H1 (cell line): ENCODE data around the gene GBE1. TPM values are rescaled to one million over a fixed set of nuclear protein-coding genes. Genes with fewer than 3 reads are reported as not detected.

Experiments
- CTCF ChIA-PET: fragments of 300-600 bp; sonication (Branson Sonifier 250); formaldehyde crosslinking; loops from one replicate; lab custom pipeline; 2021; ENCODE audit not compliant: partially characterized antibody; lab: Charles Lee
- POLR2A ChIA-PET: fragments of 300-600 bp; sonication (Branson Sonifier 250); formaldehyde crosslinking; loops from one replicate; lab custom pipeline; 2021; ENCODE audit warnings: inconsistent platforms; ENCODE audit not compliant: partially characterized antibody; lab: Charles Lee
- DNase-seq, 2 experiments: peaks; one replicate each; pipeline versions ENCODE4 v3.0.0 to v3.0.0-alpha.2; 2010 to 2022; ENCODE audit warnings: low spot score in 2 of 2, low read depth in 1 of 2, mixed read lengths in 1 of 2
- FAIRE-seq: peaks from 2 replicates; lab custom pipeline; 2011; peaks lifted over from hg19 to GRCh38; lab: Jason Lieb, UNC
- H2AFZ ChIP-seq: 2 replicates; pipeline ENCODE4 v1.8.1; 2012; ENCODE audit warnings: low read length, inconsistent platforms
- H2AK5ac ChIP-seq: 2 replicates; pipeline ENCODE4 v1.6.1; 2013; ENCODE audit warnings: low read depth, low read length
- H2BK120ac ChIP-seq: replicated peaks from 2 replicates; pipeline ENCODE3; 2013; ENCODE audit warnings: low read depth, low read length, inconsistent platforms
- H2BK12ac ChIP-seq: 2 replicates; pipeline ENCODE4 v1.6.1; 2013; ENCODE audit warnings: low read depth, low read length
- H2BK15ac ChIP-seq: 2 replicates; pipeline ENCODE4 v1.6.1; 2013; ENCODE audit warnings: low read length
- H2BK20ac ChIP-seq: 2 replicates; pipeline ENCODE4 v1.6.1; 2013; ENCODE audit warnings: low read length
- H2BK5ac ChIP-seq: 2 replicates; pipeline ENCODE4 v1.6.1; 2013; ENCODE audit warnings: low read depth, low read length
- H3K14ac ChIP-seq: 2 replicates; pipeline ENCODE4 v1.6.1; 2013; ENCODE audit warnings: inconsistent platforms; ENCODE audit not compliant: insufficient read length
- H3K18ac ChIP-seq: 2 replicates; pipeline ENCODE4 v1.6.1; 2013; ENCODE audit warnings: low read length; ENCODE audit errors: extremely low read depth
- H3K23ac ChIP-seq: 2 replicates; pipeline ENCODE4 v1.6.1; 2013; ENCODE audit warnings: inconsistent platforms; ENCODE audit not compliant: insufficient read length
- H3K23me2 ChIP-seq: 2 replicates; pipeline ENCODE4 v1.6.1; 2013; ENCODE audit warnings: low read depth, low read length
- H3K27ac ChIP-seq: 2 replicates; pipeline ENCODE4 v1.6.1; 2011; ENCODE audit warnings: low read depth, low read length, inconsistent platforms
- H3K27me3 ChIP-seq, 4 experiments: replicated peaks in 1 of 4; 1 replicate in 1 of 4; 2 replicates in 3 of 4; pipeline versions ENCODE4 v1.6.1 to v1.8.1; 2011 to 2013; ENCODE audit warnings: low read length in 3 of 4, mild to moderate bottlenecking in 3 of 4, inconsistent platforms in 2 of 4, mixed read lengths in 2 of 4, moderate library complexity in 1 of 4; ENCODE audit not compliant: control insufficient read depth in 3 of 4, insufficient read depth in 3 of 4; ENCODE audit errors: extremely low read depth in 1 of 4
- H3K36me3 ChIP-seq, 4 experiments: 2 replicates each; pipeline versions ENCODE4 v1.6.1 to v1.8.1; 2011 to 2013; ENCODE audit warnings: mild to moderate bottlenecking in 4 of 4, low read length in 3 of 4, moderate library complexity in 2 of 4, control low read depth in 1 of 4, inconsistent platforms in 1 of 4; ENCODE audit not compliant: insufficient read depth in 4 of 4, control insufficient read depth in 2 of 4
- H3K4ac ChIP-seq: replicated peaks from 2 replicates; pipeline ENCODE3; 2013; ENCODE audit warnings: low read length, low read depth, mixed read lengths, inconsistent platforms; ENCODE audit not compliant: insufficient read length
- H3K4me1 ChIP-seq, 4 experiments: replicated peaks in 1 of 4; 1 replicate in 1 of 4; 2 replicates in 3 of 4; pipeline versions ENCODE4 v1.6.1 to v1.8.1; 2011 to 2013; ENCODE audit warnings: low read length in 3 of 4, inconsistent platforms in 2 of 4, mixed read lengths in 1 of 4; ENCODE audit not compliant: insufficient read depth in 4 of 4, control insufficient read depth in 3 of 4
- H3K4me2 ChIP-seq, 2 experiments: 2 replicates each; pipeline versions ENCODE4 v1.6.1 to v1.8.1; 2011 to 2013; ENCODE audit warnings: low read depth in 2 of 2, low read length in 2 of 2, control low read depth in 1 of 2, inconsistent platforms in 1 of 2, mild to moderate bottlenecking in 1 of 2; ENCODE audit not compliant: insufficient read depth in 1 of 2
- H3K4me3 ChIP-seq, 4 experiments: fragments of 200-600, 300-600 bp in 1 of 4; sonication (generic), shearing (Covaris generic), sonication (Bioruptor Twin) in 1 of 4; 2 replicates each; pipeline versions ENCODE4 v1.5.1 to v1.8.1; 2011 to 2016; ENCODE audit warnings: low read length in 4 of 4, low read depth in 3 of 4, control low read depth in 2 of 4, inconsistent platforms in 2 of 4, mild to moderate bottlenecking in 2 of 4, mixed read lengths in 1 of 4, moderate library complexity in 1 of 4; ENCODE audit not compliant: insufficient read depth in 2 of 4; ENCODE audit errors: extremely low read depth in 1 of 4
- H3K56ac ChIP-seq: replicated peaks from 2 replicates; pipeline ENCODE3; 2013; ENCODE audit warnings: low read depth, mild to moderate bottlenecking, mixed read lengths, low read length, inconsistent platforms; ENCODE audit not compliant: insufficient read length
- H3K79me1 ChIP-seq: 2 replicates; pipeline ENCODE4 v1.6.1; 2013; ENCODE audit warnings: low read depth, low read length, control low read depth
- H3K79me2 ChIP-seq, 2 experiments: 2 replicates each; pipeline versions ENCODE4 v1.6.1 to v1.8.1; 2012 to 2013; ENCODE audit warnings: low read length in 2 of 2, mild to moderate bottlenecking in 2 of 2, inconsistent platforms in 1 of 2; ENCODE audit not compliant: insufficient read depth in 2 of 2, control insufficient read depth in 1 of 2
- H3K9ac ChIP-seq, 4 experiments: replicated peaks in 1 of 4; 1 replicate in 1 of 4; 2 replicates in 3 of 4; pipeline versions ENCODE4 v1.6.1 to v1.8.1; 2011 to 2013; ENCODE audit warnings: low read depth in 3 of 4, low read length in 3 of 4, control low read depth in 2 of 4, mild to moderate bottlenecking in 2 of 4, moderate library complexity in 2 of 4, inconsistent platforms in 1 of 4; ENCODE audit errors: extremely low read depth in 1 of 4
- H3K9me3 ChIP-seq, 2 experiments: 2 replicates each; pipeline versions ENCODE4 v1.6.1 to v1.8.1; 2012 to 2013; ENCODE audit warnings: mild to moderate bottlenecking in 2 of 2, moderate library complexity in 2 of 2, control low read depth in 1 of 2, inconsistent platforms in 1 of 2, low read depth in 1 of 2, low read length in 1 of 2, mixed read lengths in 1 of 2; ENCODE audit not compliant: insufficient read depth in 2 of 2
- H4K20me1 ChIP-seq, 2 experiments: replicated peaks in 1 of 2; 2 replicates each; pipeline versions ENCODE3 to v1.8.1; 2011 to 2013; ENCODE audit warnings: inconsistent platforms in 2 of 2, low read length in 2 of 2, mild to moderate bottlenecking in 1 of 2; ENCODE audit not compliant: insufficient read depth in 2 of 2, control insufficient read depth in 1 of 2
- H4K5ac ChIP-seq: 2 replicates; pipeline ENCODE4 v1.6.1; 2013; ENCODE audit warnings: low read length, low read depth, mixed read lengths, inconsistent platforms; ENCODE audit not compliant: insufficient read length
- H4K8ac ChIP-seq: 2 replicates; pipeline ENCODE4 v1.8.0; 2013; ENCODE audit warnings: mild to moderate bottlenecking, moderate library complexity, low read length, inconsistent platforms; ENCODE audit not compliant: insufficient read depth; ENCODE audit errors: extremely low read depth
- H4K91ac ChIP-seq: replicated peaks from 2 replicates; pipeline ENCODE3; 2013; ENCODE audit warnings: low read length, mixed read lengths, inconsistent platforms; ENCODE audit not compliant: insufficient read length
- ATF3 ChIP-seq: IDR thresholded peaks from 2 replicates; pipeline ENCODE4 v1.6.1; 2011; ENCODE audit warnings: low read depth, mild to moderate bottlenecking, low read length; ENCODE audit not compliant: insufficient read depth
- BRCA1 ChIP-seq: IDR thresholded peaks from 2 replicates; pipeline ENCODE4 v1.6.1; 2012; ENCODE audit warnings: low read depth, low read length, improper control_type of control experiment
- CTBP2 ChIP-seq: IDR thresholded peaks from 2 replicates; pipeline ENCODE4 v1.7.0; 2011; ENCODE audit warnings: borderline replicate concordance, mild to moderate bottlenecking, moderate library complexity, mixed read lengths, low read length; ENCODE audit not compliant: insufficient read depth, insufficient read length
- HDAC2 ChIP-seq, 2 experiments: fragments of 300-600 bp in 1 of 2; sonication (generic) in 1 of 2; IDR thresholded peaks; 2 replicates each; pipeline ENCODE4 v1.6.1; 2011 to 2012; ENCODE audit warnings: low read depth in 2 of 2, low read length in 2 of 2, mild to moderate bottlenecking in 2 of 2, moderate library complexity in 2 of 2, borderline replicate concordance in 1 of 2, inconsistent platforms in 1 of 2
- KDM4A ChIP-seq: IDR thresholded peaks from one replicate; pipeline ENCODE4 v1.7.1; 2012; ENCODE audit warnings: low read depth, mild to moderate bottlenecking, moderate library complexity, low read length, inconsistent platforms; ENCODE audit not compliant: severe bottlenecking
- NANOG ChIP-seq: IDR thresholded peaks from 2 replicates; pipeline ENCODE4 v1.6.1; 2011; ENCODE audit warnings: low read length, low read depth, mild to moderate bottlenecking, inconsistent platforms; ENCODE audit not compliant: insufficient read depth, poor library complexity, severe bottlenecking
- SIRT6 ChIP-seq: IDR thresholded peaks from one replicate; pipeline ENCODE4 v1.7.1; 2012; ENCODE audit warnings: low read length, inconsistent platforms
- SIX5 ChIP-seq: IDR thresholded peaks from 2 replicates; pipeline ENCODE4 v1.6.1; 2011; ENCODE audit warnings: mild to moderate bottlenecking, low read depth, low read length
- SUZ12 ChIP-seq: fragments of 200-600 bp; sonication (generic); IDR thresholded peaks from 2 replicates; pipeline ENCODE4 v1.6.1; 2012; ENCODE audit warnings: mild to moderate bottlenecking, inconsistent platforms, low read length, moderate library complexity, mixed read lengths
- TBP ChIP-seq: IDR thresholded peaks from 2 replicates; pipeline ENCODE4 v1.6.1; 2011; ENCODE audit warnings: low read depth, low read length, improper control_type of control experiment
- WGBS, 2 experiments: shearing (Covaris generic) in 1 of 2; methylation state at CpG; one replicate each; pipeline versions ENCODE4 v1.1.6 to v1.1.7; 2013 to 2015; ENCODE audit warnings: low lambda C conversion rate in 2 of 2, mixed read lengths in 2 of 2, inconsistent platforms in 1 of 2, low coverage in 1 of 2, missing lambda C conversion rate in 1 of 2; ENCODE audit not compliant: insufficient replicate concordance in 2 of 2, insufficient coverage in 1 of 2, insufficient read length in 1 of 2; ENCODE audit errors: extremely low coverage in 1 of 2, missing lambda C conversion rate in 1 of 2; 5-methylcytosine and 5-hydroxymethylcytosine counted together
- polyA plus RNA-seq, 7 experiments: library from polyadenylated mRNA; depleted of rRNA in 3 of 7; stranded (reverse) in 5 of 7; unstranded in 2 of 7; fragments of >200 nt in 5 of 7; fragments of 200-250 nt in 2 of 7; gene quantifications; 1 replicate in 5 of 7; 2 replicates in 1 of 7; 4 replicates in 1 of 7; pipeline versions ENCODE4 v1.2.1 to v1.2.3, GENCODE V29; 2011 to 2013; ENCODE audit warnings: missing spikeins in 2 of 7, mixed read lengths in 2 of 7
- total RNA-seq: library from RNA; stranded (reverse); fragmentation: NEBNext Ultra II Directional; extraction: Animal tissue kit (Norgen Biotek cat#: 25700); gene quantifications from 2 replicates; pipeline ENCODE4 v1.2.1, GENCODE V29; 2021

The GBE1 gene
- total and polyA plus RNA-seq, 2 of the 8 experiments (the other 6 are each of a cell fraction or from before 2014, with no cell fraction given) = 3.3 to 7.3 TPM

GRCh38 chr3:81565041-81565440 lies 196.4 kb downstream of the GBE1 start:
- no peak overlapping the region; the same call in 1 of the 2 replicates for H4K8ac ChIP-seq
- H4K91ac ChIP-seq = no peak overlapping the region
- H2AK5ac ChIP-seq = no peak overlapping the region
- no peak overlapping the region for H2BK15ac ChIP-seq
- H3K23ac ChIP-seq = no peak overlapping the region
- H3K23me2 ChIP-seq = no peaks in the 10 kb centered on the region
- H3K4me1 ChIP-seq = no peaks in the 10 kb centered on the region
- H3K9me3 ChIP-seq = no peaks in the 10 kb centered on the region
- whole genome bisulfite sequencing, 2 experiments = 98% methylated on average over 2 of the region's 2 CpGs; no CpG with 5 or more reads in 1 of the 2 experiments
- no peak overlapping the region for H2AFZ ChIP-seq
- no peak for DNase-seq
- no peaks in the 10 kb centered on the region for H3K36me3 ChIP-seq
- no peak overlapping the region for H2BK120ac ChIP-seq
- POLR2A ChIA-PET = no interaction called here
- CTCF ChIA-PET = no interaction called here
- H3K56ac ChIP-seq = no peak overlapping the region
- H3K27me3 ChIP-seq = no peaks in the 10 kb centered on the region
- H2BK20ac ChIP-seq = no peak overlapping the region
- H3K4me3 ChIP-seq = no peak overlapping the region
- no peak overlapping the region for H2BK12ac ChIP-seq
- no peak overlapping the region for H3K18ac ChIP-seq
- no peaks in the 10 kb centered on the region for H3K79me1 ChIP-seq
- no peaks in the 10 kb centered on the region for H4K20me1 ChIP-seq
- TF ChIP-seq HDAC2 (IDR thresholded peaks at IDR 0.05; ENCODE audit: borderline replicate concordance in 1 of 2, low read depth in 2 of 2, low read length in 2 of 2) (no peak), KDM4A (no peak), CTBP2 (no peak), BRCA1 (no peak), SIRT6 (no peak), TBP (no peak), SUZ12 (no peak), NANOG (no peak), ATF3 (no peak), SIX5 (no peak)
- TF ChIP-seq, all 59 proteins: peak for 0
- Histone ChIP-seq H2BK5ac (no peak overlapping the region), H3K9ac (no peak overlapping the region), H4K5ac (no peak overlapping the region), H3K14ac (no peak overlapping the region), H3K79me2 (no peaks in the 10 kb centered on the region), H3K27ac (no peak overlapping the region), H3K4me2 (no peak overlapping the region), H3K4ac (no peak overlapping the region)
- no peak for FAIRE-seq
